CD4-positive, alpha-beta T cell treated with Interleukin-6 at 100 ng/mL for 8 hours (primary cell): Measurements from ENCODE around the gene TSEN2.
A peak's percentile ranks its signal among the peaks of the same experiment; 100 is the strongest.
"Not testable (repeated sequence)": the region's sequence is repeated elsewhere in the genome, so short reads cannot be mapped to it uniquely, and the experiment has no call there.

Experiments used
- DNase-seq: peaks from one replicate; pipeline ENCODE4 v3.0.0-alpha.2; 2020; ENCODE audit warnings: mixed read lengths, low spot score

TSEN2 gene

DNA sequence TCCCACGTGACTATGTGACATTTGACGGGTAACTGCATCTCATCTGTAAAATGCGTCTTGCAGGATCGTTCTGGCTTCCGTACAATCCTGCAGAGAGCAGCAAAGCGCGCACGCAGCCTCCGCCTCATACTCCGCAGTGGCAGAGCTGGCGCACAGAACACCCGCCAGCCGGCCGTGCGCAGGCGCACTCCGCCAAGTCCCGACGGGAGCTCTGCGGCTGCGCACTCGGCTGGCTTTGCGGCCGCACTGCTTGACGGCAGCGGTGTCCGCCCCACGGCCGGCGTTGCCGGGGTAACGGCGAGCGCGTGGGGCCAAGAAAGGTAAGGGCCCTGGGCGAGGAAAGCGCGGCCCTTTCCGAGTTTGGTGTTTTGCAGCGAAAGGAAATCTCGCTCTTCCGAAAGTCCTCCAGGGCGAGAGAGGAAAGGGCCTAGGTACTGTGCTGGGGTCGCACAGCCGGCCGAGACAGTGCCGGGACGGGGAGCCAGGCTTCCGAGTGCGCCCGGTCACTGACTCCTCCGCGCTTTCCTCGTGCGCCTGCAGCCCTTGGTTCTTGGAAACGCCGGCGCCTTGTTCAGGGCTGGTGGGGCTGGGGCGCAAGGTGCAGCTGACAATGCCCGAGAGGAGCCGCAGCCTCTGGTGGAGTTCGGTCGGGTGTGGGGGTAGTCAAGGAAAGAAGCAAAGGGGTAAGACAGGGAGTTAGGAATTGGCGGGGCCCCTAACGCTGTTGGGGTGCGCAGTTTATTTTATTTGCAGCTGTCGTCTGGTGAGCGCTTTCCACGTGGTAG lies at the start of gene TSEN2:
TSEN2 (plus strand) TSS at position 283 of the 785 bp plus-strand sequence. CDS start 5,321 bp downstream, outside the sequence.
- peak; percentile 96 for DNase-seq

DNA sequence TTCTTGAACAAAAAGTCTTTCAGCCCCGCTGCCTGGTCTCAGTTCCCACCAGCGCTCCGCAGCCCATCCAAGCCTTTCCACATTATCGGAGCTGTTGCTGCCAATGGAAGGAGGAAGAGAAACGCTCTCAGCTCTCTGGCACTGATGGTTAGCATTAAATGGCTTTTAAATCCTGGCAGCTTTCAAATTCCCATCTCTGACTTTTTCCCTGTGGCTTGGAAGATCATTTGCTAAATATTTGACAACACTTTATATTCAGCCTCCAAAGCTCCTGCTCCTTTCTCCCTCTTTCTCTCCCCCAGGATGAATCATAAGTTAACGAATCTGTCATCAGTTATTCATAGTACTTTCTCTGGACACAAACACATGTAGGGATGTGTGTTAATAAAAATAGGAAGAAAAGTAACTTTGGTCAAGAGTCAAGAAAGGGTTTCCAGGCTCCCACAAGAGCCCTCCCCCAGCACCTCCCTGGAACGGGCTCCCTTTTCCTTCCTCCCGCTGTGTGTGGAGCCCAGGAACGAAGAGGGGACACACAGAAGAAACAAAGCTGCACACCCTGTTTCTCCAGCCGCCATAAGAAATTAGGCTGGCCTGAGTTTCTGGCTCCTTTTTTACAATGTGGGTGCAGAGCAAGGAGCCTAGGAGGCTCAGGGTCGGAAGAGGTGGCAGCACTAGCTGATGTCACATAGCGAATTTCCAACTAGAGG lies 47.6 kb upstream of the TSEN2 start:
- DNase-seq = no peak

DNA sequence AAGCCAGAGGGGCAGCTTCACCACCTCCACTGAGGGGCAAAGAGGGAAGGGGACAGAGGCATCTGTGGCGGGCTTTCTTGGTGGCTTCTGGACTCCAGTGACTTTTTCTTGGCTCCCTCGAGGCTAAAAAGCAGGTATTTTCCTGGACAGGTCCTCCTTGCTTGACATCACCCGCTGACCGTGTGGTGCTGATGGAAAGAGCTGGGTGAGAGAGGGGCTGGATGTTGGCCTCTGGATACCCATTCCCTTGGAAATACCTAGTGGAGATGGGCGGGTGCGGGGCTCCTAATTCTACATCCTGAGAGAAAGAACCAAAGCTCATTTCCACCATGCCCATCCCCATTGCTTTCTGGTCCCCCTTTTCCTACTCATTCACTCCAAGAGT lies 47.1 kb upstream of the TSEN2 start:
- no peak for DNase-seq

DNA sequence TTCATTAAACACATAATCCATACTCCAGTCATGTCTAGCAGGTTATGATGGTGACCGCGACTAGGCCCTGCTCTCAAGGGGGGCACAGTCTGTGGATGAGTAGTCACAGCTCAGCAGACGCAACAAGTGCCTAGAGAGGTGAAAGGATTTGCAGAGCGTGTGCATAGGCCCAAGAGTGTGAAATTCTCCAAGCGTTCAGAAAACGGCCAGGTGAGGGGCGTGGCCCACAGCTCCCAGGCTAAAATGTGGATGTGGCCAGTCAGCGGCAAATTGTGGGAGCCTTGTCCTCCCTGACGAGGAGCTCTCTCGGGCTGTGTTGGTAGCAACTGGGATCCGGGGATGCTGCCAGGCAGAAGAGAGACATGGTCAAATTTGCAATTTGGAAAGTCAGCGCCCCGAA lies 46.4 kb upstream of the TSEN2 start:
- DNase-seq = no peak

DNA sequence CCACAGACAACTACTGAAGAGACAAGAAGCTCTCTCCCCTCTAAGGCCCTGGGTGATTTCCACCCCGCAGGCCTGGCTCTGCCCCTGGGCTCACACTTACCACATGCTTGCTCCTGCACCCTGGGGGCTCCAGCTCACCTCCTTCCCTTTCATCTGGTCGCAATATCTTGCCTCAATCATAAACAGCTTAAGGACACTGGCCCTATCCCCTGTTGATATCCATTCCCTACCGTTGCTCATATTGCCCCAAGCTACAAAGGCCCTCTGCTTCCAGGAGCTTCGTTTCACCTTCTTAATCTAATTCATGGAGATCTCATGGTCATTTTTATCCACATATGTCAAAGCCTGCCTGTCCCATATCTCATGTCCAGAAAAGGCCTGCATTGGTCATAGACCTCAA lies 46.0 kb upstream of the TSEN2 start:
- DNase-seq = no peak

DNA sequence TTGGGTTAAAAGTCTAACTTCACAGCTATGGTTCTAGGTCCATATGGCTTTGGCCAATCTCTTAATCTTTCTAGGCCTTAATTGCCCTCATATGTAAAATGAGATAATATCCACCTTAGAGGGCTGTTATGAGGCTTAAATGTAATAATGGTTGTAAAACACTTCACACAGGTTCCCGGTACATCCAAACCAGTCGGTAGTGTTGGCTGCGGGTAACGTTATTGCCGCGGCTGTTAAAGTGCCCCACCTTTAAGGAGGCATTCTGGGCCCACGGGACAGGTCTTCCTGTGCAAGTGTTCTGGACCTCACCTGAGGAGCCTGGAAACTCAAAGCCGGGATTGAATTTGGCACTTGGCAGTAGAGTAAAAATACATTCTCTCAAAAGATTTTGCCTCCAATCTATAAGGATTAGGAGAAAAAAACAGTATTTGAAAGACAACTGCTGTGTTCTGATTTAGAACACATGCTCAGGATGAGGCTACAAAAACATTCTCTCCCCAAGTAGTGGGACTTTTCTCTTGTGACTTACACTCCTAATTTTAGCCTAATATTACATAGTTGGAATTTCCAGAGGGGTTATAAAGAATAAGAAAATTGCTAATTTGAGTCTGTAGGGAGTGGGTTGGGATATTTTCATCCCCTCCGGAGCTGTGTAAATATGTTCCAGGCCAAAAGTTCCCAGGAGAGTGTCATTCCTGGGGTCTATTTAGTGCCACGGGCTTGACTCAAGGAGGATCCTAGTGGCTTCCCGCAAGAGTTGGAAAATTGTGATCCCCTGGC lies 44.9 kb upstream of the TSEN2 start:
- DNase-seq = no peak

DNA sequence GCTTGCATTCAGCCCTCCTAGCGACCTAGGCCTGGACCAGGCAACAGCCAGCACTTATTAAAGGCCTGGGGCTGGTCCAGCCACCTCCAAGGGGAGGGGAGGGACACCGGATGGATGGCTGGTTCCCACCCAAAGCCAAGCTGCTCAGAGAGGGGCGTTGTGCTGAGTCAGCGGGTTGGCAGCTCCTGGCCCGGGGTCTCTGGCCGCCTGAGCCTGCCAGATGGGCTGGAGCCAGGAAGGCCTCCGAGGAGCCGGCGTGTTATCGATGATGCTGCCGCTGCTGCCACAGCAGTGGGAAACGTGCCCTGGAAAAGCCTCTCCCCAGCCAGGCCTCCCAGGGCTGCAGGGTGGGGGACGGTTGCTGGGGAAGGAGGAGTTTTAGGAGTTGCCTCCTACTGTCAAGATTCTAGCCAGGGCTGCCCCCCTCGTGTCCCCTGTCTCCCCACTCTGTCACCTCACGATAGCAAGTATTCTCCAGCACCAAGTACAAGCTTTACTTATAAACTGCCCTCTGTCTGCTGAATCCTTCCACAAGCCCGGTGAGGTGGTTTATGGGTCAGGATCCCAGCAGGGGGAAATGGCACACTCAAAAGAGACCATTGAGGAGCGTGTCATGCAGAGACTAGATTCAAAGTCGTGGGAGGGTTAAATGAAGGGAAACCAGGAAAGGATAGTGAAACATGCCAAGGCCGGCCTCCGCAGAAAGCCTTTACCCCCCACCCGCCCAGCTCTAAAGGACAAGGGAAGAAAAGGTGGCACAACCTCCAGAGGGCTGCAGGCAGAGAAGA lies 43.2 kb upstream of the TSEN2 start:
- DNase-seq = no peak

DNA sequence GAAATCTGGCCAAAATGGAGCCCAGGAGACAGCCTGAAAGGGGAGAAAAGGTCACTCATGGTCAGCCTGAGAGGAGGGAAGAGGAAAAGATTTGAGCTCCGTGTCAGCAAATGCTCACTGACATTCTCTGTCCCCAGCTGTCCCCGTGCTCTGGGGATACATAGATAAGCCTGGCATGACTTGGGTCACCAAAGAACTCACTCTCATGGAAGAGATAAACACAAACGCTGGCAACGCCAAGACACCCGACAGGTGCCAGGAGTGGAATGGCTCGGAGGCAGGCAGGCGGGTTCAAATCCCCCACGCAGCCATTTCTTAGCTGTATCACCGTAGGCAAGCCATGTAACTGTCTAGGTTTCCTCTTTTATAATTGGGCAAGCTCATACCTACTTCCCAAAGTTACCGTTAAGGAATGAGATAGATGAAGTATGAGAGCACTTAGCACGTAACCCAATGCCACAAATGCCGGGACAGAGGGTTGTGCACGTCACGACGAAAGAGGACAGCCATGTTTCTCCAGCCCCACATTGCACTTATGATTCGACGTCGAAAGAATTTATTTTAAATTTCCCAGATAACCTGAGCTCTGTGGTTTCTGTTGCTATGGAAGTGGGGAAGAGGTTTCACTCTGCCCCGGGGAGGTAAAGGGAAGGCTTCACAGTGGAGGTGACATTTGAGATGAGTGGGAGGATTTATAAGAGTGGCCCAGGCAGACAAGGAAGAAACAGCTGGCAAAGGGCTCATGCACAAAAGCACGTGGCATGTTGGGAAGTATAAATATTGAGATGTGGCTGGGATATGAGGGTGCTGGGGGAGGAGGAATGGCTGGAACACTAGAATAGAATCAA lies 41.4 kb upstream of the TSEN2 start:
- DNase-seq = no peak

DNA sequence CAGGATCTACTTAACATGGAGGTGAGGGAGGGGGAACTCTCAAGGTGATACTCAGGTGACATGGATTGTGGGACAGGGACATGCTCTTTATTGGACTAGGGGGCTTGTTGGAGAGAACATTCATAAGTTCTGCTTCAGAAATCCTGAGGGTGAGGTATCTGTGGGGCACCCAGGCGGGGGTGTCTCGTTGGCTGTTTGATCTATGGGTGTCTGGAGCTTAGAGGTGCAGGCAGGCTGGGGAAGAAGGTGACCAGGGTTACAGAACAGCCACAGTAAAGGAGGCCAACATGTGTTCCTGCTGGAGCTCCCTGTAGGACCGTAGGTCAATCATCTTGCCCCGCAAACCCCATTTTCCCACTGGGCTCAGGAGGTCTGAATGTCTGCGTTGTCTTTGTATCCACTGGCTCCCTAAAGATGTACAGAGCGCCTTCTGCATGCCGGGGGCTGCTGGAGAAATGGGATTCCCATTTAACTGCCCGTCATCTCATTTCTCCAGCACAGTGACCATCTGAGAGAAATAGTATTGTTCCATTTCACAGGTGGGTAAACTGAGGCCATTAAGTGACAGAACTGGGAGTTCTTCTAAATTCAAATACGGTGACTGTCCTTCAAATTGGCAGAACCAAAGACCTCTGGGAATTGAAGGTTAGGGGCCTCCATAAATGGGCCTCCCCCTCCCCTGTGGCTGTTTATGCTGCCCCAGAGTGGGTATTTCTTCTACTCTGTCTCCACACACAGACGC lies 40.3 kb upstream of the TSEN2 start:
- no peak for DNase-seq

DNA sequence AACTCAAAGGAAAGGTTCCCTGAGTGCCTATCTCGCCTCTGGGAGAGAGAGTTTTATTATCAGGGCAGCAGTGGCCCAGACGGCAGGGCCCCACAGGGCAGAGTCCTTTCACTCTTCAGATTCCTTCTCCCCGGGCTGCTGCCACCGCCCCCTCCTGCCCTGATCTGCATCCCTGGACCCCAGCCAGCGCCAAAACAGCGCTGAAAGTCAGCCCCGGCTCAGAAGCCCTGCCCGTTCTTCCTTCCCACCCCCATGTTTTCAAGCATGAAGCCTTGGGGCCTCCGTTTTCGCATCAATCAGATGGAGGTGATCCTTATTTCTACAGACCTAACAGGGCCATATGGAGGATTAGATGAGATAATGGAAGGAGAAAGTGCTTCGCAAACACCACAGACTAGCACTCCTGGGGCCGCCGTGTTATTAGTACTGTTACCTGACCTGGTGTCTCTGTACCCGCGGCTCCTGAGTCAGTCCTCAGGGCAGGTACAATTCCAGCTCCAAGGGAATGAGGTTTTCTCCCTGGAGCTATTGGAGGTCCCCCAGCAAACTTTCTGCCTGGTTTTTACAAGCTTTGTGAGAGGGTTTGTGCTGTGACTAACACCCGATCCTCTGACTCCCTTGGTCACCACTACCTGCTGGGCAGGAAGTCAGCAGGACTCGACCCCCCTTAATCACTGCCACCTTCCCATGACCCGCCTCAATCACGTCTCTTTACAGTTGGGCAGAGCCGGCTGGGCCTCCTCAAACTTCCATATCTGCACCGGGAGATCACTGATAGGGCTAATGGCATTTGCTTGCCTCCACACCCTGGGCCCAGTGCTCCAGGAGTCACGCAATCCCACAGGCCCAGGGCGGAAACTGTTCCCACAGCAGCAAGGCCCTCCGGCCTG lies 39.5 kb upstream of the TSEN2 start:
- no peak for DNase-seq

DNA sequence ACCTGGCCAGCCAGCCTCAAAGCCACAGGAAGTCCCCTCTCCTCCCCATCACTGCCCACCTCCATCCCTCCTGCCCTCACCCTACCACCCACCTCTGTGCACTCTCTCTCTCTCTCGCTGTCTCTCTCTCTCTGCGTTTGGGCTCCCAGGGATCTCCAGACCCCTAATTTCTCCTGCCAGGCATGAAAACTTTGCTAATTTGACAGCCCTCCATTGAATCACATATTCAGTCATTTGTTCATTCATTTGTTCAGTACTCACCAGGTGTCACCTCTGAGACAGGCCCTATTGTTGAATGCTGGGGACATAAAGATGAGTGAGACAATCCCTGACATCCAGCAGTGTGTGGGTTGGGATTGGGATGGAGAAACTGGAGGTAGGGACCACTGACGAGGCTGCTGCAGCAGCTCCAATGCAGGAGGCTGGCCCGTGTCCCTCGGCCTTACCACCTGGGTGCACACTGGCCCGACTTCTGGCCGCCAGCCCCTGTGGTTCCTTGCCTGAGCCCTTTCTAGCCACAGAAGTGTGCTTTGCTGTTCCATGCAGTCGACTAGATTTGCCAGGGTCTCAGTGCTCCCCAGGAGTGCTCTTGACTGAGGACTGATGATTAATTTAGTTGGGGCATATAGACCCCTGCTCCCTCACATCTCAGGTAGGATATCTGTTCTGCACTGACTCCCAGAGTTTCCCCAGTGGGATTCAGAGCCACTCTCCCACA lies 38.6 kb upstream of the TSEN2 start:
- no peak for DNase-seq

DNA sequence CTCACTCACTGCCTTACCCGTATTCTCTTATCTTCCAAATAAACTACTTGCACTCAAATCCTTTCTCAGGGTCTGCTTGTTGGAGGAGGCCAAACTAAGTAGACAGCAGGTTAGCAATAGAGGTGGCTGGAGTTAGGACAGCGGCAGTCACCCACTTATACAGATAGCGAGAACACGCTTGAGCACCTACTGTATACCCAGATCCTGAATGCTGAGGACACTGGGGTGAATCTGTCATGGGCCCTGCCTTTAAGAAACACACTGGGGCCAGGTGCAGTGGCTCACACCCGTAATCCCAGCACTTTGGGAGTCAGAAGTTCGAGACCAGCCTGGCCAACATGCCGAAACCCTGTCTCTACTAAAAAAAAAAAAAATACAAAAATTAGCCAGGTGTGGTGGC lies 38.0 kb upstream of the TSEN2 start:
- no peak for DNase-seq

DNA sequence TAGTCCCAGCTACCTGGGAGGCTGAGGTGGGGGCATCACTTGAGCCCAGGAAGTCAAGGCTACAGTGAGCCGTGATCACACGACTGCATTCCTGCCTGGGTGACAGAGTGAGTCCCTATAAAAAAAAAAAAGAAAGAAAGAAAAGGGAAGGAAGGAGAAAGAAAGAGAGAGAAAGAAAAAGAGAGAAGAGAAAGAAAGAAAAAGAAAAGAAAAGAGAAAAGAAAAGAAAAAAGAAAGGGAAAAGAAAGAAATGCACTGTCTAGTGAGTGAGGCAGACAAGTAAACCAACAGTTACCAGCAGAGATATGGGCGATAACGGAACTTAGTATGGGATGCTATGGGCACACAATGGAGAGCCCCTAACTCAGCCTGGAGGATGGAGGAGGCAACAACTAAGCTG lies 37.2 kb upstream of the TSEN2 start:
- DNase-seq = no peak

DNA sequence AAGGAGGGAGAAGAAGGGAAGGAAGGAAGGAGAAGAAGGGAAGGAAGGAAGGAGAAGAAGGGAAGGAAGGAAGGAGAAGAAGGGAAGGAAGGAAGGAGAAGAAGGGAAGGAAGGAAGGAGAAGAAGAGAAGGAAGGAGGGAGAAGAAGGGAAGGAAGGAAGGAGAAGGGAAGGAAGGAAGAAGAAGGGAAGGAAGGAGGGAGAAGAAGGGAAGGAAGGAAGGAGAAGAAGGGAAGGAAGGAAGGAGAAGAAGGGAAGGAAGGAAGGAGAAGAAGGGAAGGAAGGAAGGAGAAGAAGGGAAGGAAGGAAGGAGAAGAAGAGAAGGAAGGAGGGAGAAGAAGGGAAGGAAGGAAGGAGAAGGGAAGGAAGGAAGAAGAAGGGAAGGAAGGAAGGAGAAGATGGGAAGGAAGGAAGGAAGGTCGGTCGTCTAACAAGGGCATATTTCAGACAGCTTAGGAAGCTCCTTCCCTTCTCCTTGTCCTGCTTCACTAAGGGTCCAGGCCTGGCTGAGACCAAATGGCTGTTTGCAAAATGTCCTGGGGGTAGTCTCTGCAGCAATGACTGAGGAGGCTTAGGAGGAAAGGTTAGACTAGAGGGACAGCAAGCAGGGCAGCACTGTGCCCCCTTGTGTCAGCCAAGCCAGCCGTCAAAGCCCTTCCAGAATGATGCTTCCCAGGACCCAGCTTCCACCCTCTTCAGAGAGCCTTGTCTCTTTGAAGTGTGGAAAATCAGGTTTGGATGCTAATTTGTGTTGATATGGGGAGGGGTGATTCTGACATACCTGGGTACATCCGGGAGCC lies 35.7 kb upstream of the TSEN2 start:
- not testable (repeated sequence) for DNase-seq

DNA sequence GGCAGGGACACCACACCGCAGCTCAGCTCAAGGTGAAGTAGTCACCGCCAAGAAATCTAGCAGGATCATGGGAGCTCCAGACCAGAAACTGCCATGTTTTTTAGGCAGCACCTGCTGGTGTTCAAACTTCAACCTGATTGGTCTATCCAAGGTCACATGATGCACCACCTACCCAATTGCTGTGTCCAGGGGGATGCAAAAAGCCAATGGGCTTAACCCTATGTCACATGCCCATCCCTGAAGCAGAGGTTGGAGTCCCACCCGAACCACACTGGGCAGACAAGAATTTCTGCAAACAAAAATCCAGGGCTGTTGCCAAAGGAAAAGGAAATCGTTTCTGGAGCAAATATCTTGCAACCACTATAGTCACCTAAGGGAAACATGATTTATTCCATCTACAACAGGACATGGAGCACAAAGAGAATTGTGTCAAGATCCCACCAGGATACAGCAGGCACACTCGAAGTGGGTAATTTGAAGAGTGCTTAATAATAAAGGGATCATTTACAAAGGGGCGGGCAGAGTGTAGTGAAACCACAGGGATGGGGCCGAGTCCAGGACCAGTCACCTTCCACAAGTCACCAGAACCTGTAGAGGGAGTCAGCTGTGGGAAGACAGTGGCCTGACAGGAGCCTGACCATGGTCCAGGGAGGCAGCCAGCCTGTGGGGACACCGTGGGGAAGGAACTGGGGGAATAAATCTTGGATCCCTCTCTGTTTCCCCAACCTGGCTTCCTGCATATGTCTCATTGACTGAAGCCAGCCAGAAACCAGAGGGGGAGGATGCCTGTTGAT lies 34.2 kb upstream of the TSEN2 start:
- no peak for DNase-seq

DNA sequence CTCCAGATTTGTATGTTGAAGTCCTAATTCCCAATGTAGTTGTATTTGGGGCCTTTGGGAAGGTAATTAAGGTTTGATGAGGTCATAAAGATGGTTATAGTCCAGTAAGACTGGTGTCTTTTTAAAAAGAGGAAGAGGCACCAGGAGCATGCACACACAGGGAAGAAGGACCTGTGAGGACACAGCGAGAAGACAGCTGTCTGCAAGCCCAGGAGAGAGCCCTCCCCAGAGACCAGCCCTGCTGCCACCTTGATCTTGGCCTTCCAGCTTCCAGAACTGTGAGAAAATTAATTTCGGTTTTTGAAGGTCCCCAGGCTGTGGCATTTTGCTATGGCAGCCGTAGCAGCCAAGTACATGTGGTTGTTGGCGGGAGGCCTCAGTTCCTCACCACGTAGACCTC lies 32.8 kb upstream of the TSEN2 start:
- no peak for DNase-seq

DNA sequence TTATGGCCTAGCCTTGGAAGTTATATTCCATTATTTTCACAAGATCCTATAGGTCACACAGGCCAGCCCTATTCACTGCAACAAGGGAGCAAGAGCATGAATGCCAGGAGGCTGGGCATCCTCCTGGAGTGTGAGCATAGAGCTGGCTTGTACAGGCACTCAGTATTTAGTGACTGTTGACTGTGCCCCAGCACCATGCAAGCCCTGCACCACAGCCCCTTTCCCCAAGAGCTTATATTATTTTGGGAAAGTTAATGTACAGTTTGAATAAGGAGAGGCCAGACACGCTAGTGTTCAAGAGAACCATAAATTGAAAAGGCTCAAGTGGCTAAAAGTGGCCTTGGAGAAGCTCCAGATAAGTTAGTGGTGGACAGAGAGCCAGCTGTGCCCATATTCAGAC lies 32.3 kb upstream of the TSEN2 start:
- DNase-seq = no peak
